Memory B cell (primary cell): ENCODE results near the gene BMX.

ENCODE experiments used
- ATAC-seq: fragments of 150-1000 bp; cut with Tn5 transposase; 2 replicates; pipeline ENCODE4 v1.10.0; 2021; ENCODE audit warnings: low read depth, mild to moderate bottlenecking, moderate library complexity
- DNase-seq, 2 donors: peaks; one replicate each; pipeline ENCODE4 v3.0.0; 2022; ENCODE audit warnings: low spot score in 2 of 2
- H3K27ac Mint-ChIP-seq: one replicate; pipeline ENCODE4 v1.8.0; 2022; ENCODE audit warnings: mild to moderate bottlenecking, moderate library complexity, mixed read lengths
- H3K27me3 Mint-ChIP-seq: one replicate; pipeline ENCODE4 v1.8.0; 2022; ENCODE audit warnings: mixed read lengths
- H3K36me3 Mint-ChIP-seq: one replicate; pipeline ENCODE4 v1.8.0; 2022; ENCODE audit warnings: mild to moderate bottlenecking, mixed read lengths
- H3K4me1 Mint-ChIP-seq: one replicate; pipeline ENCODE4 v1.8.0; 2022; ENCODE audit warnings: mixed read lengths
- H3K4me3 Mint-ChIP-seq: one replicate; pipeline ENCODE4 v1.8.0; 2022; ENCODE audit warnings: mild to moderate bottlenecking, moderate library complexity, mixed read lengths
- H3K9me3 Mint-ChIP-seq: one replicate; pipeline ENCODE4 v1.8.0; 2022; ENCODE audit warnings: mixed read lengths

The BMX gene

GRCh38 chrX:15515931-15516330 is 15.3 kb downstream of the BMX start:
- Mint-ChIP-seq H3K36me3 (no peaks in the 10 kb centered on the region), H3K27ac (no peak overlapping the region), H3K27me3 (no peaks in the 10 kb centered on the region), H3K4me1 (no peaks in the 10 kb centered on the region), H3K9me3 (no peaks in the 10 kb centered on the region), H3K4me3 (no peak overlapping the region)
- no peak for DNase-seq
- ATAC-seq = no peak

- DNase-seq (no peak), ATAC-seq (no peak)
- Mint-ChIP-seq H3K4me1 (no peaks in the 10 kb centered on the region), H3K27me3 (peaks cover 6% of the 10 kb centered on the region), H3K27ac (no peak overlapping the region), H3K4me3 (no peak overlapping the region), H3K9me3 (no peaks in the 10 kb centered on the region), H3K36me3 (no peaks in the 10 kb centered on the region)
Measured at GRCh38 chrX:15522464-15522863, 21.9 kb downstream of the BMX start.

GRCh38 chrX:15523088-15523487 is 22.5 kb downstream of the BMX start:
- ATAC-seq = no peak
- Mint-ChIP-seq H3K27me3 (peaks cover 6% of the 10 kb centered on the region), H3K9me3 (no peaks in the 10 kb centered on the region), H3K27ac (no peak overlapping the region), H3K4me1 (no peaks in the 10 kb centered on the region), H3K4me3 (no peak overlapping the region), H3K36me3 (no peaks in the 10 kb centered on the region)
- no peak for DNase-seq

DNA sequence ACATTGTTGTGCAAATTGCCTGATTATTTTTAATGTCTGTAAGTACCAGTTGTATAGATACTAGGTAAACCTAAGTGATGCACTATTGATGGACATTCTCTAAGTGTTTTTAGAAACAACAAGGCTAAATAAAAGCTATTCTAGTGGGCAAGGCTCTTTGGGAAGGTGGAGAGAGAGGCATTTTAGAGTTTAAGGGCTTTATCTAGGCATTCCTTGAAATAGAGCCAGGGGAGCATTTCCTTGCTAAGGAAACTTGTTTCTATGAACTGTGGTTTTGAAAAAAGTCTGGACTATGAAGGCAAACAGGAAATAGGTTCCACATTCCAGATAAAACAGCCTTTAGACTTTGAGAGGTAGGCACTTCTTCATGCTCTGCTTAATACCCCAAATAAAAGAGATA is 23.8 kb downstream of the BMX start:
- Mint-ChIP-seq H3K27ac (no peak overlapping the region), H3K4me1 (no peaks in the 10 kb centered on the region), H3K36me3 (no peaks in the 10 kb centered on the region), H3K9me3 (no peaks in the 10 kb centered on the region), H3K4me3 (no peak overlapping the region), H3K27me3 (peaks cover 6% of the 10 kb centered on the region)
- no peak for ATAC-seq
- DNase-seq = no peak

DNA sequence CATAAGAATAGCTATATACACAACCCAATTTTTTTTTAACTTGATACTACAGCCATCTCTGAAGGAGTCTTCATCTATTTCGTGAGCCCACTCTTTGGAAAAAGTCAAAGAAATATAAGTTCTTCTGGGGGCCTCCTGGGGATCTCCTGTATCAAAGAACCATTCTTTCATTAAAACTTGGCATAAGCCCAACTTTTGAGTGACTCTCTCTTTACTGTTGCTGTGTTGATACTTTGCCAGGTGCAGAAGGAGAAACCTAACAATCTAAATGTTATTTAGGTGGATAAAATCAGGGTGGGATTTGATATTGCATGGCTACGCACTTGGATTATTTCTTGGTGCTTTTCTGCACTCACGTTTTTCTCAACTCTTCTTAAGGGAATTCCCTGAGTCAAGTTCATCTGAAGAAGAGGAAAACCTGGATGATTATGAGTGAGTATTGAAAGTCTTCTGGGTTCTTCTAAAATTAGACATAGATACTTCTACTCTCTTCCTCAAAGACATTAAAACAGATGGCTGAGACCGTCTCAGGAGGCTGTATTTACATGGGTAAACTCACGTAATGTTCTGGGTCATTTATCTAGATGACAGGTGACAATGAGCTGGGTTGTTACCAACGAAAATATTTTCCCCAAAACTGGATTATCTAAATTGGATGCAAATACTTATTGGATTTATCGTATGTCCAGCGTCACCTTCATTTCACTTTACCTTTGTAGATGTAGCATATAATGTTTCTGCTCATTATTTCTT is 25.2 kb downstream of the BMX start:
- Mint-ChIP-seq H3K27me3 (peaks cover 6% of the 10 kb centered on the region), H3K4me3 (no peak overlapping the region), H3K9me3 (no peaks in the 10 kb centered on the region), H3K36me3 (no peaks in the 10 kb centered on the region), H3K27ac (no peak overlapping the region), H3K4me1 (no peaks in the 10 kb centered on the region)
- ATAC-seq (no peak), DNase-seq (no peak)

GRCh38 chrX:15529165-15529564 is 28.6 kb downstream of the BMX start:
- Mint-ChIP-seq H3K4me1 (no peaks in the 10 kb centered on the region), H3K27me3 (peaks cover 1% of the 10 kb centered on the region), H3K9me3 (no peaks in the 10 kb centered on the region), H3K4me3 (no peak overlapping the region), H3K36me3 (no peaks in the 10 kb centered on the region), H3K27ac (no peak overlapping the region)
- DNase-seq = no peak
- no peak for ATAC-seq

GRCh38 chrX:15530318-15530717 is 29.7 kb downstream of the BMX start:
- no peak overlapping the region for H3K27ac Mint-ChIP-seq
- H3K9me3 Mint-ChIP-seq = no peaks in the 10 kb centered on the region
- H3K4me3 Mint-ChIP-seq = no peak overlapping the region
- H3K36me3 Mint-ChIP-seq = no peaks in the 10 kb centered on the region
- no peaks in the 10 kb centered on the region for H3K4me1 Mint-ChIP-seq
- DNase-seq (no peak), ATAC-seq (no peak)
- peaks cover 3% of the 10 kb centered on the region for H3K27me3 Mint-ChIP-seq

DNA sequence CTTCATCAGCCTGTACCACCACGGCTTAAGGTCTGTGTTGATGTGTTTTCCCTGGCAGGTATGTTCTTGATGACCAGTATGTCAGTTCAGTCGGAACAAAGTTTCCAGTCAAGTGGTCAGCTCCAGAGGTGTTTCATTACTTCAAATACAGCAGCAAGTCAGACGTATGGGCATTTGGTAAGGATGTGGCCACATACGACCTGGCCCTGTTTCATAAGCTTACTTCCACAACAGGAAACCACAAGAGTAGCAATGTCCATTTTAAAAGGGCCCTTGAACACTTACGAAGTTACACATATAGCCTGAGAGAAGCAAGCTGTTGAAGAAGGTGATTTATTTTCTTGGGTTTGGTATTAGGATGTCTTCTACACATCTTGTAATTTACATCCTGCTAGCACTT is 46.1 kb downstream of the BMX start:
- Mint-ChIP-seq H3K27ac (no peak overlapping the region), H3K27me3 (no peaks in the 10 kb centered on the region), H3K36me3 (no peaks in the 10 kb centered on the region), H3K4me1 (no peaks in the 10 kb centered on the region), H3K9me3 (no peaks in the 10 kb centered on the region), H3K4me3 (no peak overlapping the region)
- ATAC-seq = no peak
- DNase-seq = no peak

DNA sequence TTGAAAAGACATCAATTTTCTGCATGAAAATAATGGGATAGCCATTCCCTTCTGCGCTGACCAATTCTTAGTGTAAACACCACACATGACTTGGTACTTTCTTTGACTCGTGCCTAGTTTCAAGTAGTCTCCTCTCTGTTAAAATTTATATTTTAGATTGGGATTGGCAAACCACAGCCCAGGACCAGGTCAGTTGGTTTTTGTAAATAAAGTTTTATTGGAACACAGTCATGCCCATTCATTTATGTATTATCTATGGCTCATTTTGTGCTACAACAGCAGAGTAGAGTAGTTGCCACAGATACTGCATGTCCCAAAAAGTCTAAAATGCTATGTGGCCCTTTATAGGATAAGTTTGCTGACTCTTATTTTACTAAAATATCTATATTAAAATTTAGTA is 46.7 kb downstream of the BMX start:
- Mint-ChIP-seq H3K27me3 (no peaks in the 10 kb centered on the region), H3K27ac (no peak overlapping the region), H3K9me3 (no peaks in the 10 kb centered on the region), H3K36me3 (no peaks in the 10 kb centered on the region), H3K4me1 (no peaks in the 10 kb centered on the region), H3K4me3 (no peak overlapping the region)
- ATAC-seq = no peak
- DNase-seq = no peak

DNA sequence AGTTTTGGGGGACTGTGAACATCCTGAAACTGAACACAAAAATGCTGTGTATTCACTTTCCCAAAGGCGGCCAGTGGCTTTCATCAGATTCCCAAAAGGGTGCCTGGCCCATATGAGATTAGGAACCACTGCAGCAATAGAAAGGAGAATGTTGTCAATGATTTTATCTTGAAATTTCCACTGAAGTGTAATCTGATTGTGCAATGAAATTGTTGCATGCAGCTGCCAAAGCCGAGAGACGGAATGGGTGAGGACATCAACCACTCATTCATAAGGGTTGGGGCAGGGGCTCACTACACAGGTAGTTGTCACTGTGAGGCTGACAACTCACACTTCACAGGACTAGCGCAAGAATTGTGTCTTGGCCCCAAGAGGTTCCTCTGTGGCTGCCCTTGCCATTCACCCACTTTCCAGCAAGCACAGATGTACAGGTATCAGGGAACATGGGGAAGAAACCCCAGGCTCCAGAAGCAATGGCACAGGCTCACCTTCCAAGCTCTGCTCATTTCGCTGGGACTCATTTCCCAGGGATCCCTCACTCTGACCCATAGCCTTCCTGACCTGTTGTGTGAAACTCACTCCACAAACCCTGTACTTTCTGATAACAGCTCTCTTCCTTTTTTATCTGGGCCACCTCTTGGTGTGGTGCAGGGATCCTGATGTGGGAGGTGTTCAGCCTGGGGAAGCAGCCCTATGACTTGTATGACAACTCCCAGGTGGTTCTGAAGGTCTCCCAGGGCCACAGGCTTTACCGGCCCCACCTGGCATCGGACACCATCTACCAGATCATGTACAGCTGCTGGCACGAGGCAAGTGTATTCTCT is 48.8 kb downstream of the BMX start:
- no peak overlapping the region for H3K4me3 Mint-ChIP-seq
- ATAC-seq (no peak), DNase-seq (no peak)
- no peak overlapping the region for H3K27ac Mint-ChIP-seq
- H3K36me3 Mint-ChIP-seq = no peaks in the 10 kb centered on the region
- H3K27me3 Mint-ChIP-seq = no peaks in the 10 kb centered on the region
- no peaks in the 10 kb centered on the region for H3K9me3 Mint-ChIP-seq
- no peaks in the 10 kb centered on the region for H3K4me1 Mint-ChIP-seq

GRCh38 chrX:15559227-15559626 is 58.6 kb downstream of the BMX start:
- H3K9me3 Mint-ChIP-seq = no peaks in the 10 kb centered on the region
- no peak overlapping the region for H3K4me3 Mint-ChIP-seq
- H3K36me3 Mint-ChIP-seq = no peaks in the 10 kb centered on the region
- no peaks in the 10 kb centered on the region for H3K4me1 Mint-ChIP-seq
- ATAC-seq = no peak
- no peak for DNase-seq
- H3K27ac Mint-ChIP-seq = no peak overlapping the region
- H3K27me3 Mint-ChIP-seq = peaks cover 2% of the 10 kb centered on the region

DNA sequence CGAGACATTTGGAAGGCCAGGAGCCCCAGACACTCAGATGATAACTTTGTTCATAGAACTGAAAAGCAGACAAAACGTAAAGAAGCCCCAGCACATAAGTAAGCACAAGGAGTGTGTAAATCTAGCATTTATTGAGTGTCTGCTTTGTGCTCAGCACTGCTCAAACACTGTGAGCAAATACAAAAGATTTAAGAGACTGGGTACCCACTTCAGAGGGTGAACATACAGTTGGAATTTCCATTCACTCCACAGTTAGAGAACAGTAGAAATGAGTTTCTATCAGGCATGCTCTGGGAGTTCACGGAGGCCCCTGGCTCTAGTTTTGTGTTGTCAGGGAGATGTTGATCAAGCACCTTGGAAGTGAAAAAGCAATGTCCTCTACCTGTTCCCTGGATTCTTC is 60.3 kb downstream of the BMX start:
- peaks cover 2% of the 10 kb centered on the region for H3K27me3 Mint-ChIP-seq
- H3K9me3 Mint-ChIP-seq = no peaks in the 10 kb centered on the region
- no peaks in the 10 kb centered on the region for H3K36me3 Mint-ChIP-seq
- H3K4me3 Mint-ChIP-seq = no peak overlapping the region
- no peak for ATAC-seq
- H3K4me1 Mint-ChIP-seq = no peaks in the 10 kb centered on the region
- H3K27ac Mint-ChIP-seq = no peak overlapping the region
- DNase-seq = no peak

DNA sequence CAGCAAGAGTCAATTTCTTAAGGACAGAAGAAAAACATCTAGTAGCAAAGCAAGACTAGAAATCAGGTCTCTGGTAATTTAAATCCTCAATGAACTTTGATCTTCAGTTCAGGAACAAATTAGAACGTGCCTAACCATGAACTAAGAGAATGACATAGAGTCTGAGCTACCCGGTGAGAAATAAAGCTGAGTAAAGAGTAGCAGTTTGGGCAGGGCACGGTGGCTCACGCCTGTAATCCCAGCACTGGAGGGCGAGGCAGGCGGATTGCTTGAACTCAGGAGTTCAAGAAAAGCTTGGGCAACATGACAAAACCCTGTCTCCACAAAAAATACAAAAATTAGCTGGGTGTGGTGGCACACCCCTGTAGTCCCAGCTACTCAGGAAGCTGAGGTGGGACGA is 62.4 kb downstream of the BMX start:
- H3K4me1 Mint-ChIP-seq = no peaks in the 10 kb centered on the region
- peaks cover 6% of the 10 kb centered on the region for H3K27me3 Mint-ChIP-seq
- no peaks in the 10 kb centered on the region for H3K36me3 Mint-ChIP-seq
- H3K9me3 Mint-ChIP-seq = no peaks in the 10 kb centered on the region
- no peak overlapping the region for H3K4me3 Mint-ChIP-seq
- DNase-seq = no peak
- no peak overlapping the region for H3K27ac Mint-ChIP-seq
- no peak for ATAC-seq

DNA sequence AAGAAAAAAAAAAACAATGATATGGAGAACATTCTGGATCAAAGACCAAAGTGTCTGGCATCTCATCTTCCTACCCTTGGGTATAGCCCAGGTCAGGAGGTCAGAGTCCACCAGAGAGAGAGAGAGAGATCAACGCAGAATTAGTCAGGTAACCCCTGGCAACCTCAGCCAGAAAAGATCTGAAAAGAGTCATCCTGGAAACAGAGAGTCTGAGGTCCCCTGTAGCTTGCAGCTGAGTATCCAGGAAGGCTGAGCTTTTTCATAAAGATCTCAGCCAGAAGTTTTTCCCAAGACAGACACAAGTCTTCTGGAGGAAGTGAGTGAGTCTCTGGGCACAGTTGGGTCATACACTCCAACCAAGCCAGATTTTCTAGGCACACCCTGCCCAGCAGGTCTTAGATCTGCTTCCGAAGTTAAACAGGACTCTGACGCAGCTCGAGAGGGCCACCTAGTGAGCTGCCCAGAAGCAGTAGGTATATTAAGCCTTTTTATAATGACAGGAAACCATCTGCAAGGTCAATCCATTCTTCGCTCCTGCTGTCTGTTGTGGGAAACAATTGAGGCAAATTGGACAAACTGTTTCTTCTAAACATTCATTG is 64.5 kb downstream of the BMX start:
- Mint-ChIP-seq H3K36me3 (no peaks in the 10 kb centered on the region), H3K27ac (no peak overlapping the region), H3K4me3 (no peak overlapping the region), H3K9me3 (no peaks in the 10 kb centered on the region), H3K27me3 (peaks cover 6% of the 10 kb centered on the region), H3K4me1 (no peaks in the 10 kb centered on the region)
- ATAC-seq (no peak), DNase-seq (no peak)
